ENCODE results near the gene C11orf98. TPM values are rescaled to one million over a fixed set of nuclear protein-coding genes. Genes with fewer than 3 reads are reported as not detected.
"Not testable (repeated sequence)": the region's sequence is repeated elsewhere in the genome, so short reads cannot be mapped to it uniquely, and the experiment has no call there.

C11orf98 gene
- total RNA-seq (2014; rRNA removed; shearing (Covaris generic)): 62.6 and 65.0 TPM in 2 replicates

DNA sequence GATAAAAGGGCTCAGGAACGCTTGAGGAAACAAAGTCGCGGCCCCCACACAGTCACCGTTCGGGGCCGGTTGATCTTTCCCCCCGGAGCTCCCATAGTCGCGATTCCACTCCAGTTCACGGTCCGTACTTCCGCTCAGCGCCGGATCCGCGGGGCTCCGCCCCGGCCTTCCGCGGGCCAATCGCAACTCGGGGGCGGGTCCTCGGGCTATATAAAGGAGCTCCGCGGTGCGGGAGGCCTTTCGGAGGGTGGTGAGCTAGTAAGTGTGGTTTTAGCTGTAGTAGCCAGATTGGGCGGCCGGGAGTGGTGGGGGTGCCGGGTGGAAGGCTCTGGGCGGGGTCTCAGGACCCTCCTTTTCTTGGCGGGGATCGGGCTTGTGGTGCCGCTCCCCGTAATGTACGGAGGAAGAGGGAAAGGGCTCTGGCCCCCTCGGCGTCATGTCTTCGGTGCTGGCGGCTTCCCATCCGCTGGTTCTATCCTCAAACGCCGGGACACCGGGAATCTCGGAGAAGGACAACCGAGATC lies at the start of gene C11orf98, which contains the start of gene CSKMT:
Gene C11orf98, minus strand, starts transcription at position 136 of the 524 bp plus-strand sequence. Its CDS starts 41 bp downstream, at position 95.
Gene CSKMT, plus strand, starts transcription at position 238 of the 524 bp plus-strand sequence. CDS start 568 bp downstream, outside the sequence.
- peak; percentile 94 for DNase-seq
- Histone ChIP-seq H3K4me1 (peaks cover 4% of the 10 kb centered on the region; the same call in 1 of the 2 replicates), H3K27ac (peak within 1 kb of the TSS; percentile 63), H3K9me3 (replicated peaks) (no peaks in the 10 kb centered on the region), H3K36me3 (peaks cover 31% of the 10 kb centered on the region), H3K27me3 (no peaks in the 10 kb centered on the region), H3K4me3 (peak within 1 kb of the TSS; percentile 79)

DNA sequence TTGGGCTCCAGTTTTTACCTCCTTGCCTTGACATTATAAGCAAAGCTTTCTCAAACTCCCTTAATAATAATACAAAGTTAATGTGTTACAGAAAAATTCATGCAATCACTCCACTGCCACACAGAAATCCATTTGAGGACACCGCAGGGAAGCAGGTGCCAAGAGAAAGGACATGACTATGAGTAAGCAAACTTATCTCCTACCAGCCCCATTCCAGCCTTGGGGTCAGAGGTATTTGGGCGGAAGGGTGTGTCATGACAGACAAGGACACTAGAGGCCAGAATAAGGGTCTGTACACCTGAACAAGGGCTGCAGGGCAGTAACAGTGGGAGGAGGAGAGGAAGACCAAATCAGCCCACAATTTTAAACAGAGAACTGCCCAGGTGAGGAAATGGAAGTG lies 48.3 kb upstream of the C11orf98 start:
- Histone ChIP-seq H3K4me3 (no peak overlapping the region), H3K36me3 (peaks cover 79% of the 10 kb centered on the region), H3K27me3 (no peaks in the 10 kb centered on the region), H3K9me3 (replicated peaks) (no peaks in the 10 kb centered on the region), H3K27ac (no peak overlapping the region), H3K4me1 (peaks cover 4% of the 10 kb centered on the region; the same call in 1 of the 2 replicates)
- no peak for DNase-seq

DNA sequence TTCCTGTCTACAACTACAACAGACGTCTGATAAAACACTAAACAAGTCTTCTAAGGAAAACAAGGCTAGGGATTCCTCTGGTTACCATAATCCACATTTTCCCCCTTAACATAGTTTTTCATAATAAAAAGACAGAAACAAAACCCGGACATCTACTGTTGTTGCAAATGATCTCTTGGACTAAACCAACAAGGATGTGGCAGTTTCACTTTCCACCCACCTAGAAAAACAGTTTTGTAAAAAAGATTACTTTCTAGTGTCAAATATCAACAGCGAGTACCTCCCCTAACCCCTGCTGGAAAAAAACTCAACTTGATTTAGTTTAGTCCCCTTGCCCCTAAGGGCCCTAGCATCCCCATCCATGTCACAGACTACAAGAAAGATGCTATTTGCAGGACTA lies 47.9 kb upstream of the C11orf98 start:
- Histone ChIP-seq H3K4me1 (peaks cover 4% of the 10 kb centered on the region; the same call in 1 of the 2 replicates), H3K4me3 (no peak overlapping the region), H3K36me3 (peaks cover 75% of the 10 kb centered on the region), H3K27me3 (no peaks in the 10 kb centered on the region), H3K27ac (no peak overlapping the region), H3K9me3 (replicated peaks) (no peaks in the 10 kb centered on the region)
- no peak for DNase-seq

DNA sequence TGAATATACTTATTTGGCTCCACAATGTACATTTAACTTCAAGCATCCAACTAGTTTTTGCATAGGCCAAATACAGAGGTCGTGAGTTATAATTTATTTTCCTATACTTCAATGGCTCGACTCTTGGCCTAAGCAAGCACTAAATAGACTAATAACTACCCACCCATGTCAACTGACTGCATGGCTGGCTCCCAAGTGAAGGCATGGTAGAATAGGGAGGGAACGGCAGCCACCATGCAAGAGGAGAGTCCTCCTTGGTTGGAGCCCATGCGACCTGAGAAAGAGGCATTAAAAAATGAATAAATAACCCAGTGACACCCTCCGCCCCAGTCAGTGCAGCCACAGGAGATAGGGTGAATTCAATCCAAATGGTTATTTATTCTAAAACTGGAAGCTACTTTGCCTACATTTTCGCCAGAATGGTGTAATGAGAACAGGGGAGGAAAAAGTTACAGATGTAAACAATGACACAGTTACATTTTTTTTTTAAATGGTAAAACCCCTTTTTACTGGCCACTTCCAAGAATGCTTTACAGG lies 47.3 kb upstream of the C11orf98 start:
- Histone ChIP-seq H3K9me3 (replicated peaks) (no peaks in the 10 kb centered on the region), H3K27me3 (no peaks in the 10 kb centered on the region), H3K4me1 (peaks cover 4% of the 10 kb centered on the region), H3K4me3 (no peak overlapping the region), H3K36me3 (peaks cover 69% of the 10 kb centered on the region), H3K27ac (no peak overlapping the region)
- no peak for DNase-seq

DNA sequence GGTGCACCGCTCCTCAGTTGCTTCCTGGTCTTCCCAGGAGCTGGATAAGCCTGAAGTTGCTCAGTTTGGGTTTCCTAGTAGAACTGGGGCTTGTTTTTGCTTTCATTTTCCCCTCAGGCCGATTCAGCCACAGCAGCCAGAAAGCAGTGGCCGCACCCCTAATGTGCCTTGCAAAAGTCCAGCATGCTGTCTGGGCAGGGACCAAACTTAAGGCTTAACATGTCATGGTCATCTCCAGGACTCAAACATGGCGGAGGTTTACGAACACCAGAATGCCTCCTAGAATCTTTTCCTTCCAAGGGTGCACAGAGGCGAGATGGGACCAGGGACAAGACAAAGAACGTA lies 45.0 kb upstream of the C11orf98 start:
- no peaks in the 10 kb centered on the region for H3K9me3 ChIP-seq (replicated peaks)
- peaks cover 11% of the 10 kb centered on the region for H3K4me1 ChIP-seq
- DNase-seq: peak; percentile 14 to 25
- H3K4me3 ChIP-seq: peak overlapping the region; percentile 55
- peaks cover 47% of the 10 kb centered on the region for H3K36me3 ChIP-seq
- H3K27ac ChIP-seq: peak overlapping the region; percentile 79
- H3K27me3 ChIP-seq: no peaks in the 10 kb centered on the region

DNA sequence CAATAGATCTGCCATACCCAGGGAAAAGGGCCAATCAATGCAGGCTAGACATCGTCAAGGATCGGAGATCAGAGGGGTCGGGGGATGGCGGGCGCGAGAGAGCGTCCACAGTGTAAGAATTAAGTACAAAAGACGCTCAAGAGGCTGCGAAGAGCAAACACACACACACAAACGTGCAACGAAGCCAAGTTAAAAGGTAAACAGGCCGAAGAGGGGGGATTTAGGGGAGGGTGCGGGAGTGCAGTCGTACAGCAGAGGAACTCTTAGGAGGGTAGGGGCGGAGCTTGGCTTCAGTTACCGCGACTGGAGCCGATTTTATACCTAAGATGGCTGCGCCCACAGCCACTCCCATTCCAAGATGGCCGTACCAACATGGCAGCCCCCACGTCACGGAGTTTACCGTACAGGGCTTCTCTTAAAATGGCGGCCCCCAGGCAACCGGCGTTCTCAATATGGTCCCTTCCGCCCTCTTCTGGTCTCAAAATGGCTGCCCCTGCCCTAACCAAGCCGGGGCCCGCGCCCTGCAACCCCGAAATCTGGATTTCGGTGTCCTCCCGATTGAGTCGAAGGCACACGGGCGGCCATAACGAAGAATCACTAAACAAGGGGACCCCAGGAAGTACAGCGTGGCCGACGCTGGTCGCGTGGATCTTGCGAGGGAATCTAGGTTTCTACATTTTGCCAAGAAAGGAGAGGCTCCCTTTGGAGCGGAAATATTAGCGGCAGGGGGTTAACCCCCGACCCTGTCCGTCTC lies 44.4 kb upstream of the C11orf98 start:
- peaks cover 43% of the 10 kb centered on the region for H3K36me3 ChIP-seq

DNA sequence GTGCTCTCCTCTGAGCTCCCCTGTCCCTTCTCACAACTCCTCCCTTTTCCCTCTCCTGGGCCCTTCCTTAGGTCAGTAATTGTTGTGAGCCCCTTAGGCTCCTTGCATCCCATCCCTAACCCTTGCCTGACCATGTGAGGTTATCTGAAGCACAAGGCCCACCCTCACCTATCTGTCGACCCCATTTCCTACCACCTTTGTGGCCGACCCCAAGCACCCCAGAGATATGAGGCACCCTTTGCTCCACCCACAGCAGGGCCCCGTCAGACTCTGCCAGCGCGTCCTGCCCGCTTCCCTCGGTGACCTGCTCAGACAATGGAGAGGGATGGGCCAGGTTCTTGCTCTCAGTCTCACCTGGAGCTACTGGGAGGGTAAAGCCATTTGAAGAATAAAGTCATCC lies 43.8 kb upstream of the C11orf98 start:
- peak overlapping the region; percentile 79 for H3K27ac ChIP-seq
- DNase-seq: no peak
- peaks cover 40% of the 10 kb centered on the region for H3K36me3 ChIP-seq

More for the DNA sequence above, 44.4 kb upstream of the C11orf98 start:
- H3K4me1 ChIP-seq: peaks cover 11% of the 10 kb centered on the region
- peak; percentile 90 to 93 for DNase-seq
- H3K4me3 ChIP-seq: peak overlapping the region; percentile 55
- H3K27me3 ChIP-seq: no peaks in the 10 kb centered on the region
- H3K9me3 ChIP-seq (replicated peaks): no peaks in the 10 kb centered on the region
- H3K27ac ChIP-seq: peak overlapping the region; percentile 79

DNA sequence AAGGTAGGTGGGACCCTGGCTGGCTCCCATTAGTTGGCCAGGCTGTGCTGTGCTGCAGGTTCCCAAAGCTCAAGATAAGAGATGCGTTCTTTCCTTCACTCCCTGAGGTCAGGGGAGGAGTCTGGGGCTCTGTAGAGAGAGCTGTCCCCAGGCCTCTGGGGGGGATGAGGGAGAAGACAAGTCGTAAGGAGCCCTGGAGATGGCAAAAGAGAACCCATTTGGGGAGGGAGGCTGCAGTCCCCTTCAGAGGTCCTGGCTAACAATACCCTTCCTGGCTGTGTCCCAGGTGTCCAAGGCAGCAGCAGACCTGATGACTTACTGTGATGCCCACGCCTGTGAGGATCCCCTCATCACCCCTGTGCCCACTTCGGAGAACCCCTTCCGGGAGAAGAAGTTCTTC lies 43.4 kb upstream of the C11orf98 start:
- Histone ChIP-seq H3K4me3 (peak overlapping the region; percentile 55; the same call in 1 of the 2 replicates), H3K36me3 (peaks cover 36% of the 10 kb centered on the region), H3K27ac (no peak overlapping the region), H3K4me1 (peaks cover 11% of the 10 kb centered on the region), H3K9me3 (replicated peaks) (no peaks in the 10 kb centered on the region), H3K27me3 (no peaks in the 10 kb centered on the region)
- no peak for DNase-seq

More for the DNA sequence above, 43.8 kb upstream of the C11orf98 start:
- no peaks in the 10 kb centered on the region for H3K27me3 ChIP-seq
- H3K4me3 ChIP-seq: peak overlapping the region; percentile 55
- no peaks in the 10 kb centered on the region for H3K9me3 ChIP-seq (replicated peaks)
- peaks cover 11% of the 10 kb centered on the region for H3K4me1 ChIP-seq

DNA sequence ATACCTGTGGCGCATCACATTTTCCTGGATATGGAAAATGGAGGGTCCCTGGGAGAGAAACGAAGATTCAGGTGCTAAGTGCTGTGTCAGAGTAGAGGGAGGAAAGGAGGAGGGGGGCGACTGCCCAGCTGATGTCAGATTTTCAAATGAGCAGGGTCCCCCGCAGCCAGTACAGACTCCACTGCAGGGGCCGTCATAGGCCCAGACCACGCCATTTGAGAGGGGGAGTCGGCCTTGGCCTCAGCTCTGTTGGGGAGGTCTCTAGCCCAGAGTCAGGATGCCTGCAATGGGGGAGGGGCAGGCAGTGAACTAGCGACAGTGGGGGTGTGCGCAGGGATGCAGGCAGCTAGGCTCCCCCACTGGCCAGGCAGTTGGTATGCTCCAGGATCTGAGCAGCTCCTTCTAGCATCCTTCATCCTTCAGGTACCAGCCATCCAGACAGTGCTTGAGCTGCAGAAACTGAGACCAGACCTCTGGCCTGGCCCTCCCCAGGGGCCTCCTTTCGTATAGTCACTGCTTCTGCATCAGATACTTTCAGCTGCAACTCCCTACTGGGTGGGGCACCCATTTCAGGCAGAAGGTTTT lies 42.4 kb upstream of the C11orf98 start, which contains the start of the genes BSCL2 and GNG3:
Gene BSCL2, minus strand, starts transcription at position 148 of the 585 bp plus-strand sequence. CDS start 229 bp downstream, outside the sequence.
Gene GNG3, plus strand, starts transcription at position 400 of the 585 bp plus-strand sequence. CDS start 620 bp downstream, outside the sequence.
- DNase-seq: peak; percentile 54 to 57
- no peaks in the 10 kb centered on the region for H3K27me3 ChIP-seq
- peak within 1 kb of the TSS; percentile 78 for H3K27ac ChIP-seq
- peaks cover 11% of the 10 kb centered on the region for H3K4me1 ChIP-seq
- H3K9me3 ChIP-seq (replicated peaks): no peaks in the 10 kb centered on the region
- H3K36me3 ChIP-seq: peaks cover 25% of the 10 kb centered on the region
- peak within 1 kb of the TSS; percentile 64 for H3K4me3 ChIP-seq

DNA sequence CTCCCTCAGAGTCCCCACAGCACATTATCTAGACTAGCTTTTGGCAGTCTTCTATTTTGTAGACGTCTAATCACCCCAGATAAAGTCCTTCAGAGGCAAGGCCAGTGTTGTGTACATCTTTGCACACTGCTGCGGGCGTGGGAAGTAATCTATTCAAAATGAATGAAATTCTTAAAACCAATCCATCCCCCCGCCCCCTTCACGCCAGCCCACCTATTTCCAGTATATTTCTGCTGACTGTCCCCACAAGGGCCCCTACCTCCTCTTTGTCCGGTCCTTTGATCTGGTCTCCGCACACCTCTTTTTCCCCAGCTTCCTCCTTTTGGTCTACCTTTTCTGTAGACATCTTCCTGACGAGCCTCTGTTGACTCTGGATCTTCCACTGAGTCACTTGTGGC lies 41.8 kb upstream of the C11orf98 start:
- DNase-seq: no peak
- H3K4me3 ChIP-seq: peak overlapping the region; percentile 64
- peak overlapping the region; percentile 78 for H3K27ac ChIP-seq
- peaks cover 20% of the 10 kb centered on the region for H3K36me3 ChIP-seq
- H3K4me1 ChIP-seq: peaks cover 11% of the 10 kb centered on the region
- no peaks in the 10 kb centered on the region for H3K9me3 ChIP-seq (replicated peaks)
- H3K27me3 ChIP-seq: no peaks in the 10 kb centered on the region

DNA sequence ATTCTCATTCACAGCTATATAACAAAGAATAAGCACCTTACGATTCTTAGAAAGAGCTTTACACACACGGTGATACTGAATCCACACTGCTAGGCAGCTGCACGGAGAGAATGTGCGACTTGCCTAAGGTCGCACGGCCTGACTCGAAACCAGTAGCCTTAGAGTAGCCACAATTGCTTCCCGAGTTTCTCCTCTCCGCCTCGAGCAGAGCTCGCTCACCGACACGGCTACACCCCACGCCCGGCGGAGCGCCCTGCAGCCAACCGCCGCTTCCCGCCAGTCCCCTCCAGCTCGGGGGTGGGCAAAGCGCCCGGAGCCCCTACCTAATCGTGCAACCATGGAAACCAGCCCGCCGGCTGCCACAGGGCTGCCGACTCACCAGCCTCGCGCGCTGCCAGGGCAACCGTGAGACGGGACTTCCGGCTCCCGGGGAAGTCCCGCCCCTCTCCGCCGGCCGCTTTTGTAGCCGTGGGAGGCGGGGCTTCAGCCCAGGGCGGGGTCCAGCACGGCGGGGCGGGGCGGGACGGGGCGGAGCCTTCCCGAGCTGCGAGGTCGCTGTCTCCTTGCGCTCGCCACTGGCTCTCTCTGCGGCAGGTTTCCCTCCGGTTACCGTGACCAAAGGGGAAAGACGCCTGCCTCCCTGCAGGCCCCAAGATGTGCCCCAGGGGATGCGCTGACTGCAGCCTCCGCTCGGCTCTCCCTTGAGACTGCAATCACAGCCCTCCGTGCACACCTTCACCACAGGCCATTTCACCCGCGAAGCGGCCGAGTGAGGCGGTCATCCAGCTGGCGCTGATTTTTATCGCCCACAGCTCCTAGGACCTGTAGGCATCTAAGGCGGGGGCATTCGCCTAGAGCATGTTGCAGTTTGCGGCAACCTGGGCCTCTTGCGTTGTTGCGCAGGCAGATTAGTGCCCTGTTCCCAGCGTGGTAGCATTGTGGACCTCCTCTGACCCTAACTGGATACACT lies 41.2 kb upstream of the C11orf98 start:
- Histone ChIP-seq H3K4me1 (peaks cover 11% of the 10 kb centered on the region), H3K36me3 (peaks cover 17% of the 10 kb centered on the region), H3K4me3 (peak overlapping the region; percentile 64), H3K27ac (peak overlapping the region; percentile 78), H3K9me3 (replicated peaks) (no peaks in the 10 kb centered on the region), H3K27me3 (no peaks in the 10 kb centered on the region)
- peak; percentile 95 for DNase-seq

DNA sequence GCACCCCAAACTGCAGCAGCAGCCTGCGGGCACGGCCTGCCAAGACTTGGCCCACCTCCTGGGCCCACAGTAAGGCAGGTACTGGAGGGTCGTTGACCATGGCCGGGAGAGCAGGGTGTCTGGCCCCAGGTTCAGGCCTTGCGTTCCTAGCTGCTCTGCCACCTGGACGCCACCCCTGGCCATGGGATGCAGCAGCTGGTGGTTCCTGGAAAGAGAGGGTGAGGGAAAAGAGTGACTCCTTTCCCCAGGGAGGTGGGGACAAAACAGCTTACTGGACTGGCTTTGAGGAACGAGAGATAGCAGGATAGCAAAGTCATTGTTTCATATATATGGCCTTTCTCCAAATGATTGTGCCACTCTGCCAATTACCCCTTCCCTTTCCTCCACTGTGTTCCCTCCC lies 40.4 kb upstream of the C11orf98 start:
- DNase-seq: no peak
- no peaks in the 10 kb centered on the region for H3K27me3 ChIP-seq
- peak overlapping the region; percentile 38; the same call in 1 of the 2 replicates for H3K27ac ChIP-seq
- H3K36me3 ChIP-seq: peaks cover 15% of the 10 kb centered on the region
- H3K4me3 ChIP-seq: peak overlapping the region; percentile 64
- no peaks in the 10 kb centered on the region for H3K9me3 ChIP-seq (replicated peaks)
- peaks cover 11% of the 10 kb centered on the region for H3K4me1 ChIP-seq

DNA sequence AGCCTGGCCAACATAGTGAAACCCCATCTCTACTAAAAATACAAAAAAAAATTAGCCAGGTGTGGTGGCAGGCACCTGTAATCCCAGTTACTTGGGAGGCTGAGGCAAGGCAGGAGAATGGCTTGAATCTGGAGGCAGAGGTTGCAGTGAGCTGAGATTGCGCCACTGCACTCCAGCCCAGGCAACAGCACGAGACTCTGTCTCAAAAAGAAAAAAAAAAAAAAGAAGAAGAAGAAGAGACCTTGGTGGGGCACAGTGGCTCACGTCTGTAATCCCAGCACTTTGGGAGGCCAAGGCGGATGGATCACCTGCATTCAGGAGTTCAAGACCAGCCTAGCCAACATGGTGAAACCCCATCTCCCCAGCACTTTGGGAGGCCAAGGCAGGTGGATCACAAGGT lies 38.9 kb upstream of the C11orf98 start:
- peaks cover 14% of the 10 kb centered on the region for H3K36me3 ChIP-seq
- not testable (repeated sequence) for H3K27ac ChIP-seq; H3K27me3 ChIP-seq; H3K4me1 ChIP-seq; H3K4me3 ChIP-seq; H3K9me3 ChIP-seq (replicated peaks); DNase-seq

DNA sequence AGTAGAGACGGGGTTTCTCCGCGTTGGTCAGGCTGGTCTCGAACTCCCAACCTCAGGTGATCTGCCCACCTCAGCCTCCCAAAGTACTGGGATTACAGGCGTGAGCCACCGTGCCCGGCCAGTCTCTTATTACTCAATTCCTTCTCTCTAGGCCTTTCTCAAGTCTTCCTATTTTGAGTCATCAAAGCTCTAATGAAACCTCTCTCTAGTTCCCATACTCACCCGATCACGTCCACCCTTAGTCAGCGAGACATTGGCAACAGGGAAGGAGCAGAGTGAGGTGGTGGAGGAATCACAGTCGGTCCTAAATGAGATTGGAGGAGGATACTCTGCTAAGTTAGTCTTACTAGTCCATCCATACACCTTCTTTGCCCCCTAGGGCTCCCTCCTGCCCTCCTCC lies 37.2 kb upstream of the C11orf98 start:
- H3K4me3 ChIP-seq: no peak overlapping the region
- no peak overlapping the region for H3K27ac ChIP-seq
- no peak for DNase-seq
- no peaks in the 10 kb centered on the region for H3K27me3 ChIP-seq
- H3K9me3 ChIP-seq (replicated peaks): no peaks in the 10 kb centered on the region
- H3K36me3 ChIP-seq: peaks cover 14% of the 10 kb centered on the region
- H3K4me1 ChIP-seq: peaks cover 6% of the 10 kb centered on the region
